Measurements from ENCODE around the gene ZBED3. TPM values are rescaled to one million over a fixed set of nuclear protein-coding genes. Genes with fewer than 3 reads are reported as not detected.

The ZBED3 gene
- polyA plus RNA-seq, 4 donors, result 29.1 to 39.5 (median 35.7) TPM

- peak in 1 of 4 donors; percentile 13 for DNase-seq (ENCODE audit: low read depth in 4 of 4, low spot score in 3 of 4)
Observed at GRCh38 chr5:77022511-77023417, 64.3 kb downstream of the ZBED3 start.

Other genes starting within 250 kb of the ZBED3 start
- gene S100Z, start 237.3 kb downstream of the ZBED3 start, polyA plus RNA-seq (ENCODE audit: insufficient read length in 4 of 4), result under 1 TPM in 2 of 4 donors, not detected in 2; 0.10 to 0.41 TPM
- gene CRHBP, start 134.2 kb downstream of the ZBED3 start, polyA plus RNA-seq (ENCODE audit: insufficient read length in 4 of 4), result 10 to 100 TPM; 23.9 to 28.8 (median 27.1) TPM
- 10 to 100 TPM; 31.0 to 38.6 (median 36.8) TPM for gene AGGF1, start 56.9 kb downstream of the ZBED3 start, polyA plus RNA-seq (ENCODE audit: insufficient read length in 4 of 4)
- gene PDE8B, start 123.4 kb upstream of the ZBED3 start, polyA plus RNA-seq (ENCODE audit: insufficient read length in 4 of 4), result 1 to 10 TPM; 4.4 to 8.1 (median 6.3) TPM

All from right renal pelvis (tissue), 4 donors.